GM21381 (cell line): Measurements from ENCODE around the gene AMIGO1.

Source experiments
- ATAC-seq: cut with Tn5 transposase; IDR thresholded peaks from one replicate; pipeline ENCODE4 v1.9.1; 2021; ENCODE audit warnings: mild to moderate bottlenecking, moderate library complexity; ENCODE audit not compliant: unreplicated experiment

The AMIGO1 gene

GRCh38 chr1:109509176-109510134 is at the start of gene AMIGO1:
AMIGO1 (minus strand) TSS chr1:109509727; CDS start chr1:109508912, 815 bp downstream.
- ATAC-seq: peak; percentile 55

- ATAC-seq: no peak
Measured at GRCh38 chr1:109557520-109557919, 48.0 kb upstream of the AMIGO1 start.

GRCh38 chr1:109556563-109556962 is 47.0 kb upstream of the AMIGO1 start:
- no peak for ATAC-seq

- ATAC-seq: peak; percentile 87
Measured at GRCh38 chr1:109548321-109549267, 39.1 kb upstream of the AMIGO1 start, which contains the start of gene GNAI3. GNAI3 (plus strand) TSS chr1:109548615; CDS start chr1:109548721, 106 bp downstream.

- ATAC-seq: no peak
Measured at GRCh38 chr1:109547463-109548320, 38.2 kb upstream of the AMIGO1 start.

GRCh38 chr1:109546311-109547109 is 37.0 kb upstream of the AMIGO1 start:
- ATAC-seq: no peak

GRCh38 chr1:109543988-109544735 is 34.6 kb upstream of the AMIGO1 start:
- ATAC-seq: no peak

- no peak for ATAC-seq
Measured at GRCh38 chr1:109543283-109543987, 33.9 kb upstream of the AMIGO1 start.

- no peak for ATAC-seq
Measured at GRCh38 chr1:109542657-109543056, 33.1 kb upstream of the AMIGO1 start.

GRCh38 chr1:109541102-109541501 is 31.6 kb upstream of the AMIGO1 start:
- ATAC-seq: no peak

GRCh38 chr1:109539676-109540075 is 30.1 kb upstream of the AMIGO1 start, which contains the start of gene GPR61:
GPR61 (plus strand) TSS chr1:109539872; CDS start chr1:109543023, 3,151 bp downstream.
- ATAC-seq: no peak

- no peak for ATAC-seq
Measured at GRCh38 chr1:109538827-109539555, 29.5 kb upstream of the AMIGO1 start.

- no peak for ATAC-seq
Measured at GRCh38 chr1:109537450-109538178, 28.1 kb upstream of the AMIGO1 start.

- no peak for ATAC-seq
Measured at GRCh38 chr1:109535971-109536491, 26.5 kb upstream of the AMIGO1 start.

- ATAC-seq: no peak
Measured at GRCh38 chr1:109535481-109535880, 26.0 kb upstream of the AMIGO1 start.

- no peak for ATAC-seq
Measured at GRCh38 chr1:109534307-109534858, 24.9 kb upstream of the AMIGO1 start.
